ENCODE measurements around the gene MLLT1.

MLLT1 gene

GRCh38 chr19:6258812-6259311 lies 20.9 kb downstream of the MLLT1 start:
- no peak for DNase-seq

GRCh38 chr19:6253954-6254733 lies 25.6 kb downstream of the MLLT1 start:
- no peak for DNase-seq

GRCh38 chr19:6252066-6252465 lies 27.7 kb downstream of the MLLT1 start:
- no peak for DNase-seq

- no peak for DNase-seq
Measured at GRCh38 chr19:6250909-6251308, 28.9 kb downstream of the MLLT1 start.

GRCh38 chr19:6250024-6250615 lies 29.7 kb downstream of the MLLT1 start:
- DNase-seq: no peak

GRCh38 chr19:6249296-6249695 lies 30.5 kb downstream of the MLLT1 start:
- no peak for DNase-seq

GRCh38 chr19:6248844-6249243 lies 30.9 kb downstream of the MLLT1 start:
- no peak for DNase-seq

- no peak for DNase-seq
Measured at GRCh38 chr19:6248341-6248740, 31.4 kb downstream of the MLLT1 start.

- no peak for DNase-seq
Measured at GRCh38 chr19:6247007-6247288, 32.8 kb downstream of the MLLT1 start.

GRCh38 chr19:6246174-6247006 lies 33.4 kb downstream of the MLLT1 start:
- no peak for DNase-seq

- no peak for DNase-seq
Measured at GRCh38 chr19:6242677-6243076, 37.1 kb downstream of the MLLT1 start.

- DNase-seq: no peak
Measured at GRCh38 chr19:6241680-6242377, 37.9 kb downstream of the MLLT1 start.

- DNase-seq: no peak
Measured at GRCh38 chr19:6241056-6241455, 38.7 kb downstream of the MLLT1 start.

GRCh38 chr19:6239871-6240676 lies 39.7 kb downstream of the MLLT1 start:
- no peak for DNase-seq

GRCh38 chr19:6239401-6239844 lies 40.4 kb downstream of the MLLT1 start:
- no peak for DNase-seq

- no peak for DNase-seq
Measured at GRCh38 chr19:6238643-6239281, 41.0 kb downstream of the MLLT1 start.

- DNase-seq: no peak
Measured at GRCh38 chr19:6238256-6238642, 41.5 kb downstream of the MLLT1 start.

- DNase-seq: no peak
Measured at GRCh38 chr19:6236310-6237291, 43.2 kb downstream of the MLLT1 start.

GRCh38 chr19:6235031-6235951 lies 44.5 kb downstream of the MLLT1 start:
- no peak for DNase-seq

All from central memory CD4-positive, alpha-beta T cell (primary cell).